CD4-positive, alpha-beta T cell treated with Interleukin-17A for 1 hour (primary cell): Measurements from ENCODE around the gene ELOVL2.
"Not testable (repeated sequence)": the region's sequence is repeated elsewhere in the genome, so short reads cannot be mapped to it uniquely, and the experiment has no call there.

ENCODE experiments used
- DNase-seq: peaks from one replicate; pipeline ENCODE4 v3.0.0-alpha.2; 2020

ELOVL2 gene, protein sequence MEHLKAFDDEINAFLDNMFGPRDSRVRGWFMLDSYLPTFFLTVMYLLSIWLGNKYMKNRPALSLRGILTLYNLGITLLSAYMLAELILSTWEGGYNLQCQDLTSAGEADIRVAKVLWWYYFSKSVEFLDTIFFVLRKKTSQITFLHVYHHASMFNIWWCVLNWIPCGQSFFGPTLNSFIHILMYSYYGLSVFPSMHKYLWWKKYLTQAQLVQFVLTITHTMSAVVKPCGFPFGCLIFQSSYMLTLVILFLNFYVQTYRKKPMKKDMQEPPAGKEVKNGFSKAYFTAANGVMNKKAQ

DNA sequence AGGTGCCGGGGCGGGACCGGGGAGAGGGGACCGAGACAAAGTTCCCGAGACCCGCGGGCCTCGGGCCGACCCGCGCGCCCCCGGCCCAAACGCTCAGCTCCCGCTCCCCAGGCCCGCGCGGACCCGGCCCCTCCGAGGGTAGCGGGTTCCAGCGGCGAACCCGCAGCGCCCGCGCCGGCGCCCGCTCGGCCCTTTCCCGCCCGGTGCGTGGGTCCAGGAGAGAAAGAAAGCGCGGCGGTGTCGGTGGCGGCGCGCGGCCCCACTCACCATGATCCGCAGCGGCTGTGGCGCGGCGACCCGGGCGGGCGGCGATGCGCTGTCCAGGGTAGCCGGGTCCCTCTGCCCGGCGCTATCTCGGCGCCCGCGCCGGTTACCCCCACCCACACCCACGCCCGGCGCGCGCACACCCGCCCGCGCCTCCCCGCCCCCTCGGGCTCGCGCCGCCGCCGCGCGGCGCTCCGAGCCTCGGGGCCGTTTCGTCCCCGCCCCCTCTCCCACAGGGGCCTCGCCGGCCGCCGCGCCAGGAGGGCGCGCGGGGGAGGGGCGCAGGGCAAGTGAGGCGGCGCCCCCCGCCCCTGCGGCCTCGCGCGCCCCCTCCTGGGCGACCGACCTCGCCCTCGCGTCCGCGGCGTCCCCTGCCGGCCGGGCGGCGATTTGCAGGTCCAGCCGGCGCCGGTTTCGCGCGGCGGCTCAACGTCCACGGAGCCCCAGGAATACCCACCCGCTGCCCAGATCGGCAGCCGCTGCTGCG lies at the start of gene ELOVL2:
Gene ELOVL2 (minus strand): TSS at position 345 of the 751 bp plus-strand sequence. CDS start 75 bp downstream, at position 270.
- no peak for DNase-seq

- no peak for DNase-seq
Measured at GRCh38 chr6:11093376-11093625, 49.2 kb upstream of the ELOVL2 start.

GRCh38 chr6:11092668-11093375 lies 48.7 kb upstream of the ELOVL2 start:
- peak; percentile 57 for DNase-seq

GRCh38 chr6:11091141-11091540 lies 47.0 kb upstream of the ELOVL2 start:
- not testable (repeated sequence) for DNase-seq

DNA sequence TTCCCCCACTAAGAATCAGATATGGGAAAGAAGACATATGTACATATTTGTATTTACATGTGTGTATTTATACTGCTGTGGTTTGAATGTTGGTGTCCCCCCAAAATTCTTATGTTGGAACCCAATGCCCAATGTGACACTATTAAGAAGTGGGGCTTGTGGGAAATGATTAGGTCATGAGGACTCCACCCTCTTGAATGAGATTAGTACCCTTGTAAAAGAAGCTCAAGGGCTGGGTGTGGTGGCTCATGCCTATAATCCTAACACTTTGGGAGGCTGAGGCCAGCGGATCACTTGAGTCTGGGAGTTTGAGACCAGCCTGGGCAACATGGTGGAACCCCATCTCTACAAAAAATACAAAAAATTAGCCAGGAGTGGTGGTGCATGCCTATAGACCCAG lies 45.6 kb upstream of the ELOVL2 start:
- DNase-seq, result no peak

DNA sequence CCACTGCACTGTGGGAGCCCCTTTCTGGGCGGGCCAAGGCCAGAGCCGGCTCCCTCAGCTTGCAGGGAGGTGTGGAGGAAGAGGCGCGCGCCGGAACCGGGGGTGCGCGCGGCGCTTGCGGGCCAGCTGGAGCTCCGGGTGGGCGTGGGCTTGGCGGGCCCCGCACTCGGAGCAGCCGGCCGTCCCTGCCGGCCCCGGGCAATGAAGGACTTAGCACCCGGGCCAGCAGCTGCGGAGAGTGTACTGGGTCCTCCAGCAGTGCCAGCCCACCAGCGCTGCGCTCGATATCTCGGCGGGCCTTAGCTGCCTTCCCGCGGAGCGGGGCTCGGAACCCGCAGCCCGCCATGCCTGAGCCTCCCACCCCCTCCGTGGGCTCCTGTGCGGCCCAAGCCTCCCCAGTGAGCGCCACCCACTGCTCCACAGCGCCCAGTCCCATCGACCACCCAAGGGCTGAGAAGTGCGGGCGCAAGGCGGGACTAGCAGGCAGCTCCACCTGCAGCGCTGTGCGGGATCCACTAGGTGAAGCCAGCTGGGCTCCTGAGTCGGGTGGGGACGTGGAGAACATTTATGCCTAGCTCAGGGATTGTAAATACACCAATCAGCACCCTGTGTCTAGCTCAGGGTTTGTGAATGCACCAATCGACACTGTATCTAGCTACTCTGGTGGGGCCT lies 43.2 kb upstream of the ELOVL2 start:
- DNase-seq, result not testable (repeated sequence)

- DNase-seq, result no peak
Measured at GRCh38 chr6:11085758-11086435, 41.8 kb upstream of the ELOVL2 start.

- no peak for DNase-seq
Measured at GRCh38 chr6:11083956-11084355, 39.9 kb upstream of the ELOVL2 start.

GRCh38 chr6:11083491-11083890 lies 39.4 kb upstream of the ELOVL2 start:
- no peak for DNase-seq

DNA sequence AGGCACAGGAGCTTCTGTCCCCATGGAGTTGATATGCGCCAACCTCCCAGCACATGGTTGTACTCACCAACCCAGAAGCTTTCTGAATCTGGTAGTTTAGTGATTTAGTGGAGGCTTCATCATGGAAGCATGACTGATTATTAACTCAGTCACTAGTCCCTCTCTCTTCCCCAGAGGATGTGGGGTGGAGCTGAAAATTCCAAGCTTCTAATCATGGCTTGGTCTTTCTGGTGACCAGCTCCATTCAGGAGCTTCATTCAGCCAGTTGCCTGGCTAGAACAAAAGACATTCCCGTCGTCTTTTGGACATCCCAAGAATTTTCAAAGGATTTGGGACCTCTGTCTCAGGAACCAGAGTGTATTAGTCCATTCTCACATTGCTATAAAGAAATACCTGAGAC lies 36.2 kb upstream of the ELOVL2 start:
- no peak for DNase-seq

DNA sequence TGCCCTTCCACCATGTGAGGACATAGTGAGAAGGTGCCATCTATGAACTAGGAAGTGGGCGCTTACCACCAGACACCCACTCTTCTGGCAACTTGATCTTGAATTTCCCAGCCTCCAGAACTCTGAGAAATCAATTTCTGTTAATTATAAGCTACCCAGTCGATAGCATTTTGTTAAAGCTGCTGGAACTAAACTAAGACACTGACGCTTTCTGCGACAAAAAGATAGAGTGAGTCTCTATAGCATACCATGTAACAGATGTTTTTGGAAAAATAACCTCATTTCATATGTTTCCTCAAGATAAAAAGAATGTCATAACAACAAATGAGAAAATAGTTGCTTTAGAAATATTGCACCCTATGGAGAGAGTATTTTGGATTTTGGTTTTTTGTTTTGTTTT lies 34.2 kb upstream of the ELOVL2 start:
- no peak for DNase-seq

DNA sequence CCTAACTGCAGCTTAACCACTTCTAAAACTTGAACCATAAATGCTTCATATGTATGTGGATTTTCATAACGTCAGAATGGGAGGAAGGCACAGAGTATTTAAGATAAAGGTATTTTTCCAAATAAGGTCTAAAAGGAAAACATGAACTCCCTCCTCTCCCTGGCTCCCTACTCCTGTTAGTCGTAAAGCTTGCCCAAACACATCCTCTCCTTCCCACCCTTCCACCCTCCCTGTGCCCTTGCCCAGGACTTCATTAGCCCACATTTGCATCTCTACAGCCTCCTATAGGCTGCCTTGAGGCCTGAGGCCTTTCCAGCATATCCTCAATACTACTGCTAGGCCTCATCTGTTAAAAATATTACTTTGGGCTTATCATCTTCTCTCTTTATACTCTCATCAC lies 32.4 kb upstream of the ELOVL2 start:
- no peak for DNase-seq

DNA sequence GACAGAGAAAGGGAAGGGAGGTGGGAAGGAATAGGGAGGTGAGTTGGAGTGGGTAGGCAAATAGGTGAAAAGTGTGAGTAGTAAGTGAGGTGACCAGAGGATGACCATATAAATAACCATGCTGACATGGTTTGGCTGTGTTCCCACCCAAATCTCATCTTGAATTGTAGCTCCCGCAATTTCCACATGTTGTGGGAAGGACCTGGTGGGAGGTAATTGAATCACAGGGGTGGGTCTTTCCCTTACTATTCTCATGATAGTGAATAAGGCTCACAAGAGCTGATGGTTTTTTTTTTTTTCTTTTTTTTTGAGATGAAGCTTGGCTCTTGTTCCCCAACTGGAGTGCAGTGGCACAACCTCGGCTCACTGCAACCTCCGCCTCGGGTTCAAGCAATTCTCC lies 28.0 kb upstream of the ELOVL2 start:
- no peak for DNase-seq

- no peak for DNase-seq
Measured at GRCh38 chr6:11069760-11070159, 25.7 kb upstream of the ELOVL2 start.

DNA sequence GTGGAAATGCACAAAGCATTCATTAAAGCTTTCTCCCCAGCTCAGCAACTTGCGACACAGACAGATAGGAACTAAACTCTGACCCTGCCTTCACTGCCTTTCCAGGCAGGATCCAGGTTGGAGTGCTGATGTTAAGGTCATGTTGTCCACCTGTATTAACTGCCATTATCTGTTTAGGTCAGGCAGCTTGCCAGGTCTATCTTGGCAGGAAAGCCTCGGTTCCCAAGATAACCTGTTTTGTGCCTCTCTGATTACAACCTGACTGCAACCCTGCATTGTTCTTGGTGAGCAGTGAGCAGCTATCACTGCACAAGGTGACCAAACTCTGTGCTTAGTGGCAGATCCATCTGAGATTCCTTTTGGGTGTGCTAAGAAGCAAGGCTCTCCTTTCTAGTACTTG lies 23.2 kb upstream of the ELOVL2 start:
- DNase-seq, result no peak

DNA sequence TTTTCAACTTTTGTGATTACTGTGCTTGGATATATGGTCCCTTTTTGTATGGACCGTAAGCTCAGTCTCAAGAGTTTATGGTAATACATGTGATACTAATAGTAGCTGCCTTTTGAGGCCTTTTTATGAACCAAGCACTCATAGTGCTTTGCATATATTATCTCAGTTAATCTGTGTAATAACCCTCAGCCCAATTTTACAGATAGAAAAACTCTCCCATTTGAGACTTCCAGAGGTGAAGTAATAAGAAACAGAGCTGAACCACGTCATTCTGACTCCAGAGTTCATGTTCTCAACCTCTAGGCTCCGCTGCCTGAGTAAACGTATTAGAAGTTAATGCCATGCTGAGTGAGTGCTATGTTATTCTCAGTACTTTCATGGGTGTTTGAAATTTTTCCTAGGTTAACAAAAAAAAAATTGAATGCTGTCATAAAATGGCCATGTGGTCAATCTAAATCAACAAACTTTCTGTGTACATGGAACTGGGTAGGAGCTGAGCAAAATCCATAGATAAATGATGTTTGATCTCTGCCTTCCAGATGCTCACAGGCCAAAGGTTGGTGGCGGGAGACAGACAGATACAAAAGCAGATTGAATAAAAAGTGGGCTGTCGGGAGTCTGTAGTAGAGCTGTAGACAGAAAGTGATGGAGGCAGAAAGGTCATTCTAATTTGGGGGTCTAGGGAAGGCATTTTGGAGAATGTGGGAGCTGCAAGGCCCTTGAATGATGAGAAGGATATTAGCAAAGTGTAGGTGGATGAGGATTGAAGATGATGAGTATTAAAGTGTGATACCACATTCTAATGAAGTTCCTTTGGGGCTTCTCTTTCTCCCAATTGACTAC lies 22.6 kb upstream of the ELOVL2 start:
- no peak for DNase-seq

DNA sequence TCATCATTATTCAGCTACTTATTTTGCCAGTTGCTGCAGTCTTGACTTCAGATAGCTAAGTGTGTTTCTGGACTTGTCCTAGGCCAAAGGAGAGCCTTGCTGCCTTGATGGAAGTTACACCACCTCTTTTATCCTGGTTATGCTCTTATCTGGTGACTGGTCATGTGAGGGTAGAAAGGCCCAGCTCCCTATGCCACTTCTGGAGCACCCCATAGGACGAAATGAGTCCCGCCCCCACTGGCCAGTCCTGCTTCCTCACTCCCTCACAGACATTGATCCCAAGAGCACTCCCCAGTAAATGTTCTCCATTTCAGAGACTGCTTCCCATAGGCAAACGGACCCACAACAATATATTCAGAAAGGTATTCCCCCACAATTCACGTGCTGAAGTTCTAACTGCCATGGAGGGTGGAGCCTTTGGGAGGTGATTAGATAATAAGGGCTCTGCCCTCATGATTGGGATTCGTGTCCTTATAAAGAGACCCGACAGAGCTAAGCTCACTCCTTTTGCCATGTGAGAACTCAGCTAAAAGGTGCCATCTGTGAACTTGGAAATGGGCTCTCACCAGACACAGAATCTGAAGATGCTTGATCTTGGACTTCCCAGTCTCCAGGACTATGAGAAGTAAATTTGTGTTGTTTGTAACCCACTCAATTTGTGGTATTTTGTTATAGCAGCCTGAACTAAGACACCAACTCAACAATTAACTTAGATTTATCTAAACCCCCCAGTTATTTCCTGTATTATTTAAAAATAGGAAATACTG lies 21.5 kb upstream of the ELOVL2 start:
- DNase-seq, result no peak

DNA sequence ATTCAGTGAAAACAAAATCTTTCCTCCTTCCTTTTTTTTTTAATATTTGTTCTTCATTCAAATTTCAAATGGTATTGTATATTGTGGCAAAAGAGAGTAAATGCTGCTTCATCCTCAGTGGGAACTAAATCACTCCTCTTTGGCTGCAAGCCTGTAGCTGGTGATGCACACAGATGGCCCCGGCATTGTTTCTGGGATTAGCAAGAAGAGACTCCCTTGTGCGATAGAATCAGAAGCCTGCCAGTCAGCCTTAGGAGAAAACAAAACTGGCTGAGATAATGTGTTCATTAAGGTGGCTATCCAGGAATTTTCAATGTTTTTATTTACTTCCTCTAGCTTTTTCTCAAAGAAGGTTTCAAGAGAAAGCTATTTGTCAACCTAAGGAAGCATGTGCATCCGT lies 20.7 kb upstream of the ELOVL2 start:
- no peak for DNase-seq

- no peak for DNase-seq
Measured at GRCh38 chr6:11062715-11063114, 18.6 kb upstream of the ELOVL2 start.

DNA sequence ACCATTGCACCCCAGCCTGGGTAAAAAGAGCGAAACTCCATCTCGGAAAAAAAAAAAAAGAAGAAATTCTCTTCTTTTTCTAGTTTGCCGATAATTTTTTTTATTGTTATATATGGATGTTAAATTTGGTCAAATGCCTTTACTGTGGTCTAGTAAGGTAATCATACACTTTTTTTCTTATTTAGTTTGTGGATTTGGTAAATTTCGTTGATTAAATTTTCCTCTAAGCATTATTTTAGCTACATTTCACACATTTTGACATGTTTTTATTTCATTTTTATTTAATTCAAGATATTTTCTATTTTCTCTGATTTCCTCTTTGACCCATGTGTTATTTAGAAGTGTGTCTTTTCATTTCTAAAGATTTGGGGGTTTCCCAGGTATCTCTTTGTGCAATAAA lies 18.0 kb upstream of the ELOVL2 start:
- no peak for DNase-seq

GRCh38 chr6:11058406-11058805 lies 14.3 kb upstream of the ELOVL2 start:
- DNase-seq, result no peak
